HUES6 (cell line): Measurements from ENCODE around the gene TSEN34.
A peak's percentile ranks its signal among the peaks of the same experiment; 100 is the strongest.

Experiments used
- H3K27ac ChIP-seq: 2 replicates; pipeline ENCODE4 v1.7.0; 2013; ENCODE audit warnings: low read depth, mild to moderate bottlenecking, low read length, inconsistent platforms
- H3K27me3 ChIP-seq: 2 replicates; pipeline ENCODE4 v1.6.1; 2013; ENCODE audit warnings: low read length; ENCODE audit not compliant: control insufficient read depth, insufficient read depth
- H3K36me3 ChIP-seq: 2 replicates; pipeline ENCODE4 v1.6.1; 2013; ENCODE audit warnings: low read length; ENCODE audit not compliant: control insufficient read depth, insufficient read depth
- H3K4me1 ChIP-seq: 2 replicates; pipeline ENCODE4 v1.6.1; 2013; ENCODE audit warnings: low read length; ENCODE audit not compliant: control insufficient read depth, insufficient read depth
- H3K4me3 ChIP-seq: 2 replicates; pipeline ENCODE4 v1.5.1; 2013; ENCODE audit warnings: low read depth, low read length
- H3K9ac ChIP-seq: one replicate; pipeline ENCODE4 v1.6.1; 2013; ENCODE audit warnings: mild to moderate bottlenecking, low read length
- H3K9me3 ChIP-seq: 2 replicates; pipeline ENCODE4 v1.6.1; 2013; ENCODE audit warnings: low read depth, low read length; ENCODE audit not compliant: control insufficient read depth, insufficient read depth

TSEN34 gene

DNA sequence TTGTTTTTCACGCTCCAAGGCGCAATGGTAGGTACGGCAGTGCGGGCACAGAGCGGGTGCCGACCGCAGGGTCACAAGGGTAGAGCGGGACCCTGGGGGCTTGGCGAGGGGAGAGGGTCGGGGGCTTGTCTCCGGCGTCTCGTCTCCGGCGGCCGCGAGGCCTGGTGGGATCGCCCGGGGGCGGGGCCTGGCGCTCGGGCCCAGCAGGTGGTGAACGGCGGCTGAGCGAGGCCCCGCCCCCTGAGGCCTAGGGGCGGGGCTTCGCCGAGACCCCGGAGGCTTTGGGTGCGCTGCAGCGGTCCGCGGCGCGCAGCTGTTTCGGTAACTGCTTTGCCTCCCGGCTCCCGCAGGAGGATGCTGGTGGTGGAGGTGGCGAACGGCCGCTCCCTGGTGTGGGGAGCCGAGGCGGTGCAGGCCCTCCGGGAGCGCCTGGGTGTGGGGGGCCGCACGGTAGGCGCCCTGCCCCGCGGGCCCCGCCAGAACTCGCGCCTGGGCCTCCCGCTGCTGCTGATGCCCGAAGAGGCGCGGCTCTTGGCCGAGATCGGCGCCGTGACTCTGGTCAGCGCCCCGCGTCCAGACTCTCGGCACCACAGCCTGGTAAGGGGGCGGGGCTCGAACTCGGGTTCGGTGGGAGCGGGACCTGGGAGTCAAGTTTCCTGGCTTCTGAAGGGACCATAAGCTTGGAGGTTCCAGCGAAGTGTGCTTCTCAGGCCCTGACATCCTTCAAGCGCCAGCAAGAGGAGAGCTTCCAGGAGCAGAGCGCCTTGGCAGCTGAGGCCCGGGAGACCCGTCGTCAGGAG is at the start of gene TSEN34:
TSEN34 (plus strand) TSS at position 298 of the 800 bp plus-strand sequence; CDS start at position 355, 57 bp downstream.
- Histone ChIP-seq H3K4me3 (peak within 1 kb of the TSS; percentile 90), H3K4me1 (peaks cover 5% of the 10 kb centered on the region), H3K9ac (peak within 1 kb of the TSS; percentile 99)

DNA sequence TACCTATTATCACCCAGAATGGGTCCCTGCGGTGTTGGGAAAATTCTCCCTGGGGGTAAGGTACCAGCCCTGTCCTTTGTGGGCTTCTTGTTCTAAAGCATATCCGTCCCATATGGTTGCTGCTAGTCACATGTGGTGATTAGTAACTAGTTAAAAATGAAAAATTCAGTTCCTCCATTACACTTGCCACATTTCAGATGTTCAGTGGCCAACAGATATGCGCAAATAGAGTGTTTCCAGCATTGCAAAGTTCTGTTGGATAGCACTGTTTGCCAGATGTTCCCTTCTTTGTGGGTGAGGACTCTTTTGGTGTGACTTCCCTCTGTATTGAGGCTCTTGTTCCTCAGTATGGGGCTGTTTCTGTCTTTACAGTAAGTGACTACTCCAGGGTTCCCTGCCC is 49.8 kb upstream of the TSEN34 start:
- Histone ChIP-seq H3K4me3 (no peak overlapping the region), H3K9ac (no peak overlapping the region), H3K27me3 (no peaks in the 10 kb centered on the region), H3K9me3 (no peaks in the 10 kb centered on the region), H3K27ac (no peak overlapping the region), H3K36me3 (peaks cover 76% of the 10 kb centered on the region), H3K4me1 (peaks cover 4% of the 10 kb centered on the region; the same call in 1 of the 2 replicates)

More for the DNA sequence above, at the start of gene TSEN34:
- no peaks in the 10 kb centered on the region for H3K9me3 ChIP-seq
- H3K27me3 ChIP-seq = no peaks in the 10 kb centered on the region
- peaks cover 33% of the 10 kb centered on the region for H3K36me3 ChIP-seq
- peak within 1 kb of the TSS; percentile 97 for H3K27ac ChIP-seq

DNA sequence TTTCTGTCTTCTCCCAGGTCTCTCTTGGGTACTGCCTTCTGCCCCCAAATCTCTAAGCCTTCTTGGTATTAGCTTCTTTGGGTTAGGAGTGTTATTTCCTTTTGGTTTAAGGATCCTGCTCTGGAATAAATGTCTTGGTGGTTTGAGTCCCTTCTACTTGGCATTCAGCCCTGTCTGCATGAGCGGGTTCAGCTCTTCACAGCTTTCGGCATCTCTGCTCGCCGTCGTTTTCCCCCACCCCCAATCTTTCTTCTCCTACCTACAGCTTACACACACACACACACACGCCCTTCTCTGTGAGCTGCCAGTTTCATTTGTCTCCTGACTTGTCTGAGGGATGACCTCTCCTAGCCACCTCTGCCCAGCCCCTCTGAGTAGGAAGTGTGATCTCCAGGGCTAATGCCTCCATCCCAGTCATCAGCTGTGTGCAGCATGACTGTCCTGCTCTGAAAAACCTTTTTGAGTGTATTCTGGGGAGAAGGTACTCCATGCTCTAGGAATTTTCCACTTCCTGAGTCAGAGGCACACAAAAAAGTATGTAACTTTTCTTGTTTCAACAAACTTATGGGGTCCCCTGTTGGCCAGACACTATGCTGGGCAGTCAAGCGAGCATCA is 48.8 kb upstream of the TSEN34 start:
- no peaks in the 10 kb centered on the region for H3K27me3 ChIP-seq
- no peak overlapping the region for H3K27ac ChIP-seq
- H3K4me1 ChIP-seq = peaks cover 4% of the 10 kb centered on the region; the same call in 1 of the 2 replicates
- H3K36me3 ChIP-seq = peaks cover 86% of the 10 kb centered on the region
- H3K9me3 ChIP-seq = no peaks in the 10 kb centered on the region
- H3K4me3 ChIP-seq = no peak overlapping the region
- no peak overlapping the region for H3K9ac ChIP-seq

DNA sequence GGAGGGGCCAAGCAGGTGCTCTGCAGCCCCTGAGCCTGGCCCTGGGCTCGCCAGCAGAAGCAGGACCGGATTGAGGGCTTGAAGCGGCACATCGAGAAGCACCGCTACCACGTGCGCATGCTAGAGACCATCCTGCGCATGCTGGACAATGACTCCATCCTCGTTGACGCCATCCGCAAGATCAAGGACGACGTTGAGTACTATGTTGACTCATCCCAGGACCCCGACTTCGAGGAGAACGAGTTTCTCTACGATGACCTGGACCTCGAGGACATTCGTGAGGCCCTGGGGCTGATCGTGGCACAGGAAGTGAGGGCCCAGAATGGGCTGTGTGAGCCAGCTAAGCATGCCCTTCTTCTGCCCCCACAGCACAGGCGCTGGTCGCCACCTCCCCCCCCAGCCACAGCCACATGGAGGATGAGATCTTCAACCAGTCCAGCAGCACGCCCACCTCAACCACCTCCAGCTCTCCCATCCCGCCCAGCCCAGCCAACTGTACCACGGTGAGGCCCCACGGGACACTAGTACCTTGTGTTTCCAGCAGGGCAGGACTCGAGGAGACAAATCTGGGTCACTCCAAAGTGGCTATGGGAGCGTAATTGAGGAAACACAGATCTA is 45.5 kb upstream of the TSEN34 start:
- no peaks in the 10 kb centered on the region for H3K4me1 ChIP-seq
- peaks cover 99% of the 10 kb centered on the region for H3K36me3 ChIP-seq
- no peak overlapping the region for H3K27ac ChIP-seq
- no peak overlapping the region for H3K9ac ChIP-seq
- no peak overlapping the region for H3K4me3 ChIP-seq
- H3K27me3 ChIP-seq = no peaks in the 10 kb centered on the region
- H3K9me3 ChIP-seq = no peaks in the 10 kb centered on the region

DNA sequence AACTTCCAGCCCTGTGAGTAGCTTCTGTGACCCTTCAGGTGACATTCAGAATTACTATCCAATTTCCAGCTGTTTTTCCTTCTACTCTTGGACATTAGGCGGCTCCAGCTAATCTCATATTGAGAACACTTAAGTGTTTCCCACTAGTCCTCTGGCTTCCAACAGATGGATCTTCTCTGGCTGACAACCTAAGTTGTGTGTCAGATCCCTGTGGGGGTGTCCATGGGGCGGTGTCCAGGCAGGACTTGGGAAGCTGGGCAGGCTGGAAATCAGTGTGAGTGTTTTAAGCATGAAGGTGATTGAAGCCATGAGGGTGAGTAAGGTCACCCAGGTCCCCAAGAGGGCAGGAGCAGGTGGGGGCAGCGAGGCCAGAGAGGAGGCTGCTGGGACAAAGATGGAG is 43.4 kb upstream of the TSEN34 start:
- Histone ChIP-seq H3K9ac (no peak overlapping the region), H3K27me3 (no peaks in the 10 kb centered on the region), H3K36me3 (peaks cover 97% of the 10 kb centered on the region), H3K9me3 (no peaks in the 10 kb centered on the region), H3K27ac (no peak overlapping the region), H3K4me3 (no peak overlapping the region), H3K4me1 (no peaks in the 10 kb centered on the region)

DNA sequence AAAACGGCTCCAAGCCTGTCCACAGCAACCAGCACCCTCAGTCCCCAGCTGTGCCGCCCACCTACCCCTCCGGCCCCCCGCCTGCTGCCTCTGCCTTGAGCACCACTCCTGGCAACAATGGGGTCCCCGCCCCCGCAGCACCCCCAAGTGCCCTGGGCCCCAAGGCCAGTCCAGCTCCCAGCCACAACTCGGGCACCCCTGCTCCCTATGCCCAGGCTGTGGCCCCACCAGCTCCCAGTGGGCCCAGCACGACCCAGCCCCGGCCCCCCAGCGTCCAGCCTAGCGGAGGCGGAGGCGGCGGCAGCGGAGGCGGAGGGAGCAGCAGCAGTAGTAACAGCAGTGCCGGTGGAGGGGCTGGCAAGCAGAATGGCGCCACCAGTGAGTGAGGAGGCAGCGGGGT is 43.0 kb upstream of the TSEN34 start:
- H3K4me1 ChIP-seq = no peaks in the 10 kb centered on the region
- H3K9ac ChIP-seq = no peak overlapping the region
- H3K36me3 ChIP-seq = peaks cover 97% of the 10 kb centered on the region
- no peaks in the 10 kb centered on the region for H3K27me3 ChIP-seq
- no peaks in the 10 kb centered on the region for H3K9me3 ChIP-seq
- no peak overlapping the region for H3K27ac ChIP-seq
- no peak overlapping the region for H3K4me3 ChIP-seq

DNA sequence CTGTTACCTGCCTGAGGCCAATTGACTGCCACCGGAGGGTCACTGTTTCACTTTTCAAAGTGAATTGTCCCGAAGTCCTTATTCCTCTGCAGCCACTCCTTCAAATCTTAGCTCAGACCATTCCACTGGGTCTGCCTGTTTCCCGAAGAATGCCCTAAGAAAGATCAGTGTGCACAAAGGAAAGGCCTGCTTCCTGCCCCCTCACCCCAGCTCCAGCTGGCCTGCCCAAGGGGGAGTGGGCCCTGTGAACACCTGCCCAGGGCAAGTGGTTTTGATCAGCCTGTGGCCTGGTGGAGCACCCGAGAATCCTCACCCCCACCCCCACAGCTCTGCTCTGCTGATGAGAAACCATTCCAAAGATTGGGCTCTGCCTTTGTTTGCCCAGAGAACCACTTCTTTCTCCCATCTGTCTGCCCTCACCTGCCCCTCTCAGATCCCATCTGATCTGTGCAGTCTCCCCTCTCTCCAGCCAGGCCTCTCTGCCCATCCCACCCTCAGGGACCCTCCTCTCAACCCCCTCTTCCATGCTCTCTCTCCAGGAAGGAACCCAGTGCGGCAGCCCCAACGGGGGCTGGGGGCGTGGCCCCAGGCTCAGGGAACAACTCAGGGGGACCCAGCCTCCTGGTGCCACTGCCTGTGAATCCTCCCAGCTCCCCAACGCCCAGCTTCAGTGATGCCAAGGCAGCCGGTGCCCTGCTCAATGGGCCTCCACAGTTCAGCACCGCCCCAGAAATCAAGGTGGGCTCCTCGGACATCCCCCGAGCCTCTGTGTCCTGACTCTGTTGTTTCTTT is 41.9 kb upstream of the TSEN34 start:
- Histone ChIP-seq H3K9me3 (no peaks in the 10 kb centered on the region), H3K27me3 (no peaks in the 10 kb centered on the region), H3K27ac (no peak overlapping the region), H3K9ac (no peak overlapping the region), H3K4me1 (no peaks in the 10 kb centered on the region), H3K4me3 (no peak overlapping the region), H3K36me3 (peaks cover 97% of the 10 kb centered on the region)

DNA sequence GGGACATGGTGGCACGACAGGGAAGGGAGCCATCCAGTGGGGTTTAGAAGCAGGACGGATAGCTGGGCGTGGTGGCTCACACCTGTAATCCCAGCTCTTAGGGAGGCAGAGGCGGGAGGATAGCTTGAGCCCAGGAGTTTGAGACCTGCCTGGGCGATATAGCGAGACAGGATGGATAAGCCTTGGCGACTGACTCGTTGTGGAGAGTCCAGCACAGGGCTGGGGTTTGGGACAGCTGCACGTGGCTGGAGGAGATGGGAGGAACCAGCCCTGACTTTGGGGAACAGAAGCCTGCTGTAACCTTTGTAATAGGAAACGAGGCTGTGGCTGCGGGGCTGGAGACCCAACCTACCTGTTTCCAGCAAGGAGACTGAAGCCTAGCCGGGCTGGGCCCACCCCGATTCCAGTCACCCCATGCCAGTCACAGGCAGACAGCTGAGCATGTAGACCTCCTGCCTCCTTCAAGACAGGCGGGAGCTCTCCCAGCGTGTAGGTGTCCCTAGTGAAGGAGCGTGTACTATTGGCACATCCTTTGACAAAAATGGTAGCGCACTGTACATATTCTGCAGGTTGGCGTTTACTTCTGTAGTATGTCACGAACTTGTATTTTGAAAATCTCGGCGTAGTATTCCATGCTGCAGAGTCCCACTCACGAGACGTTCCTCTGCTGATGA is 39.6 kb upstream of the TSEN34 start:
- H3K27me3 ChIP-seq = no peaks in the 10 kb centered on the region
- H3K9ac ChIP-seq = no peak overlapping the region
- no peak overlapping the region for H3K4me3 ChIP-seq
- no peak overlapping the region for H3K27ac ChIP-seq
- H3K4me1 ChIP-seq = no peaks in the 10 kb centered on the region
- peaks cover 96% of the 10 kb centered on the region for H3K36me3 ChIP-seq
- H3K9me3 ChIP-seq = no peaks in the 10 kb centered on the region

DNA sequence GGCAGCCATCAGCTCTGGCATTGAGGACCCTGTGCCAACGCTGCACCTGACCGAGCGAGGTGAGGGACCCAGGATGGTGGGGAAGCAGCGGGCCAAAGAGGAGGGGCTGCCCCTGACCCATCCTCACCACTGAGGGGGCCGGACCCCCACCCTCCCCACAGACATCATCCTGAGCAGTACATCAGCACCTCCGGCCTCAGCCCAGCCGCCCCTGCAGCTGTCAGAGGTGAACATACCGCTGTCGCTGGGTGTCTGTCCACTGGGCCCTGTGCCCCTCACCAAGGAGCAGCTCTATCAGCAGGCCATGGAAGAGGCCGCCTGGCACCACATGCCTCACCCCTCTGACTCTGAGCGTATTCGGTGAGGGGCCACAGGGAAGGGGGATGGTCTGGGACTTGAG is 38.8 kb upstream of the TSEN34 start:
- Histone ChIP-seq H3K4me1 (no peaks in the 10 kb centered on the region), H3K9me3 (no peaks in the 10 kb centered on the region), H3K36me3 (peaks cover 95% of the 10 kb centered on the region), H3K27ac (no peak overlapping the region), H3K9ac (no peak overlapping the region), H3K27me3 (no peaks in the 10 kb centered on the region), H3K4me3 (no peak overlapping the region)

DNA sequence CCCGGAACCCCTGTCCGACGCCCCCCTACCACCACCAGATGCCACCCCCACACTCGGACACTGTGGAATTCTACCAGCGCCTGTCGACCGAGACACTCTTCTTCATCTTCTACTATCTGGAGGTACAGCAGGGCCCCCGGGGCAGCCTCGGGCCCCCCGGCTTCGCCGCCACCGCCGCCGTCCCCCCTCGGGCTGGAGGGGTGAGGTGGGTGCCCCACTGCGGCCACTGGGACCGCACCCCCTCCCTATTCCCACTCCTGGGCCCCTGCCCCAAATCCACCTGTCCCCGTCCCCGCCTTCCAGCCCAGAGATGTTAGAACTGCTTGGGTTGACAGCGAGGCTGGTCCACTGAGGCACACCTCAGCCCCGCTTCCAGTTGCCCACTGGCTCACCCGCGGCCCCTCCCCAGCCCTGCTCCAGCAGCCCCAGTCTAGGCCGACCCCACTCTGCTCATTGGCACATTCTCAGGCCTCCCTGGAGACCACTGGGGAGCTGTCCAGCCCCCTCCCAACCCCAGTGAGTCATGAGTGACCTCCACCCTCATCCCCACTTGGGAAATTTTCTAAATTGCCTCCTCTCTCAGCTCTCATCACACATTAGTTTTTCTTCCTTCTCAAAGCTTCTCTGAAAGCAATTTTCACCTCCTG is 38.1 kb upstream of the TSEN34 start:
- Histone ChIP-seq H3K36me3 (peaks cover 90% of the 10 kb centered on the region), H3K9me3 (no peaks in the 10 kb centered on the region)

More for the DNA sequence above, 38.1 kb upstream of the TSEN34 start:
- no peak overlapping the region for H3K9ac ChIP-seq
- no peaks in the 10 kb centered on the region for H3K27me3 ChIP-seq
- no peak overlapping the region for H3K4me3 ChIP-seq
- H3K4me1 ChIP-seq = no peaks in the 10 kb centered on the region
- no peak overlapping the region for H3K27ac ChIP-seq
